K562 (cell line): ENCODE data around the gene DESI2. TPM values are rescaled to one million over a fixed set of nuclear protein-coding genes. Genes with fewer than 3 reads are reported as not detected.

Source experiments
- BHLHE40 ChIP-seq: IDR thresholded peaks from 2 replicates; pipeline ENCODE4 v1.6.1; 2011; ENCODE audit warnings: low read length, improper control_type of control experiment
- CBFA2T3 ChIP-seq: fragments of 450-650 bp; IDR thresholded peaks from 2 replicates; pipeline ENCODE4 v1.6.1; 2017
- CREB1 ChIP-seq, 2 experiments: sonication (generic) in 1 of 2; formaldehyde crosslinking in 1 of 2; IDR thresholded peaks; 2 replicates each; pipeline versions ENCODE4 v1.6.1 to v1.8.0; 2012 to 2022; ENCODE audit warnings: inconsistent platforms in 1 of 2, mild to moderate bottlenecking in 1 of 2, missing genetic modification reagents in 1 of 2, moderate library complexity in 1 of 2
- FOXJ2 ChIP-seq: fragments of 200-800 bp; sonication (Bioruptor generic); IDR thresholded peaks from 2 replicates; pipeline ENCODE4 v1.6.1; 2016; ENCODE audit warnings: missing genetic modification characterization, missing compliant biosample characterization
- TGIF2 ChIP-seq: sonication (generic); formaldehyde crosslinking; IDR thresholded peaks from 2 replicates; pipeline ENCODE4 v1.8.1; 2022; ENCODE audit warnings: mild to moderate bottlenecking, missing genetic modification reagents, moderate library complexity
- polyA plus RNA-seq, 8 experiments: library from polyadenylated mRNA; depleted of rRNA in 4 of 8; stranded (reverse) in 5 of 8; unstranded in 3 of 8; fragments of >200 nt; fragmentation: Nextera tagmentation in 2 of 8; fragmentation: Illumina TruSeq in 1 of 8; extraction: Ambion mirVana in 2 of 8; extraction: Trizol in 1 of 8; gene quantifications; 2 replicates each; pipeline versions ENCODE4 v1.2.1 to v1.2.3, GENCODE V29; 2011 to 2014; ENCODE audit warnings: inconsistent platforms in 1 of 8, missing spikeins in 1 of 8
- total RNA-seq, 7 experiments: library from RNA; depleted of rRNA in 6 of 7; stranded (reverse); fragments of >200 nt in 6 of 7; fragmentation: Illumina TruSeq in 2 of 7; extraction: Trizol in 2 of 7; gene quantifications; 2 replicates each; pipeline versions ENCODE4 v1.2.1 to v1.2.3, GENCODE V29; 2011 to 2021; ENCODE audit warnings: low replicate concordance in 1 of 7
- TF ChIP-seq, protein P1 (sequence below): fragments of 250-450 bp; sonication (Bioruptor Pico); IDR thresholded peaks from 2 replicates; pipeline ENCODE4 v1.6.1; 2021; ENCODE audit warnings: mild to moderate bottlenecking
- TF ChIP-seq, protein P2 (sequence below), 2 experiments: fragments of 450-650 bp in 1 of 2; sonication (generic) in 1 of 2; formaldehyde crosslinking in 1 of 2; IDR thresholded peaks in 1 of 2; conservative IDR thresholded peaks in 1 of 2; 2 replicates each; pipeline versions ENCODE4 v1.6.1 to v1.8.1; 2016 to 2023; ENCODE audit warnings: mild to moderate bottlenecking in 2 of 2, moderate library complexity in 2 of 2, inconsistent platforms in 1 of 2, missing genetic modification reagents in 1 of 2
- TF ChIP-seq, protein P3 (sequence below): sonication (generic); formaldehyde crosslinking; IDR thresholded peaks from 2 replicates; pipeline ENCODE4 v1.8.0; 2022; ENCODE audit warnings: mild to moderate bottlenecking, low read depth, missing genetic modification reagents
- TF ChIP-seq, protein P4 (sequence below), 2 experiments: IDR thresholded peaks; 2 replicates each; pipeline ENCODE4 v1.6.1; 2012; ENCODE audit warnings: improper control_type of control experiment in 2 of 2, low read depth in 2 of 2, low read length in 2 of 2, borderline replicate concordance in 1 of 2
- TF ChIP-seq, protein P5 (sequence below): sonication (generic); formaldehyde crosslinking; IDR thresholded peaks from 2 replicates; pipeline ENCODE4 v1.8.0; 2022; ENCODE audit warnings: missing genetic modification reagents, mild to moderate bottlenecking, borderline replicate concordance

DESI2 gene
- total and polyA plus RNA-seq, 9 of the 15 experiments (the other 6 are each of a cell fraction or from before 2014, with no cell fraction given) = 17.4 to 59.4 (median 38.4) TPM

DNA sequence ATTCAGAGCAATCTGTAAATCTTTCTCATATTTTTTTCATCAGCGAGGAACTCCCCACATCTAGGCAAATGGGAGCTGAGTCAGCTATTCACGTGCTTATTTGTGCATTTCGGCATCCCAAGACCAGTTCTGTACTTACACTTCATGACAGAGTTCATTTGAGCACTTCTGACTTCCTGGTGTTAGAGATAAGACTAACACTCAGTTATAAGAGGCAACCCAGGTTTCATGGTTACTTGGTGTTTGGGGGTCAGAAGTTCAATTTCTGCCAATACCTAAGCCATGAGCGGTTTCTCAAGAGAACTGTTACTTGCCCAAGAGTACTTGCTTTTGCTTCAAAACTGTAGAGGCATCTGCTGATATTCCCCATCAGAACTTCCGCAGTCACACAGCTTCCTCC lies 24.1 kb upstream of the DESI2 start (continued):
- TF ChIP-seq, protein P1, sequence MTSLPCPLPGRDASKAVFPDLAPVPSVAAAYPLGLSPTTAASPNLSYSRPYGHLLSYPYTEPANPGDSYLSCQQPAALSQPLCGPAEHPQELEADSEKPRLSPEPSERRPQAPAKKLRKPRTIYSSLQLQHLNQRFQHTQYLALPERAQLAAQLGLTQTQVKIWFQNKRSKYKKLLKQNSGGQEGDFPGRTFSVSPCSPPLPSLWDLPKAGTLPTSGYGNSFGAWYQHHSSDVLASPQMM (CRISPR knock-in tag) = no peak
- TF ChIP-seq TGIF2 (CRISPR knock-in tag) (no peak), CBFA2T3 (peak; percentile 49), CREB1 (IDR thresholded peaks at IDR 0.05) (no peak), CREB1 (CRISPR knock-in tag; IDR thresholded peaks at IDR 0.05) (no peak), FOXJ2 (tag) (no peak), BHLHE40 (peak; percentile 38; the same call in 1 of the 2 replicates)
- TF ChIP-seq, protein P2, sequence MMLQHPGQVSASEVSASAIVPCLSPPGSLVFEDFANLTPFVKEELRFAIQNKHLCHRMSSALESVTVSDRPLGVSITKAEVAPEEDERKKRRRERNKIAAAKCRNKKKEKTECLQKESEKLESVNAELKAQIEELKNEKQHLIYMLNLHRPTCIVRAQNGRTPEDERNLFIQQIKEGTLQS (IDR thresholded peaks at IDR 0.05) = peak; percentile 7; the same call in 1 of the 2 replicates
- TF ChIP-seq, protein P2 (CRISPR knock-in tag; conservative IDR thresholded peaks at IDR 0.05) = no peak
- TF ChIP-seq, protein P3, sequence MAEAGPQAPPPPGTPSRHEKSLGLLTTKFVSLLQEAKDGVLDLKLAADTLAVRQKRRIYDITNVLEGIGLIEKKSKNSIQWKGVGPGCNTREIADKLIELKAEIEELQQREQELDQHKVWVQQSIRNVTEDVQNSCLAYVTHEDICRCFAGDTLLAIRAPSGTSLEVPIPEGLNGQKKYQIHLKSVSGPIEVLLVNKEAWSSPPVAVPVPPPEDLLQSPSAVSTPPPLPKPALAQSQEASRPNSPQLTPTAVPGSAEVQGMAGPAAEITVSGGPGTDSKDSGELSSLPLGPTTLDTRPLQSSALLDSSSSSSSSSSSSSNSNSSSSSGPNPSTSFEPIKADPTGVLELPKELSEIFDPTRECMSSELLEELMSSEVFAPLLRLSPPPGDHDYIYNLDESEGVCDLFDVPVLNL = no peak
- TF ChIP-seq, protein P4, sequence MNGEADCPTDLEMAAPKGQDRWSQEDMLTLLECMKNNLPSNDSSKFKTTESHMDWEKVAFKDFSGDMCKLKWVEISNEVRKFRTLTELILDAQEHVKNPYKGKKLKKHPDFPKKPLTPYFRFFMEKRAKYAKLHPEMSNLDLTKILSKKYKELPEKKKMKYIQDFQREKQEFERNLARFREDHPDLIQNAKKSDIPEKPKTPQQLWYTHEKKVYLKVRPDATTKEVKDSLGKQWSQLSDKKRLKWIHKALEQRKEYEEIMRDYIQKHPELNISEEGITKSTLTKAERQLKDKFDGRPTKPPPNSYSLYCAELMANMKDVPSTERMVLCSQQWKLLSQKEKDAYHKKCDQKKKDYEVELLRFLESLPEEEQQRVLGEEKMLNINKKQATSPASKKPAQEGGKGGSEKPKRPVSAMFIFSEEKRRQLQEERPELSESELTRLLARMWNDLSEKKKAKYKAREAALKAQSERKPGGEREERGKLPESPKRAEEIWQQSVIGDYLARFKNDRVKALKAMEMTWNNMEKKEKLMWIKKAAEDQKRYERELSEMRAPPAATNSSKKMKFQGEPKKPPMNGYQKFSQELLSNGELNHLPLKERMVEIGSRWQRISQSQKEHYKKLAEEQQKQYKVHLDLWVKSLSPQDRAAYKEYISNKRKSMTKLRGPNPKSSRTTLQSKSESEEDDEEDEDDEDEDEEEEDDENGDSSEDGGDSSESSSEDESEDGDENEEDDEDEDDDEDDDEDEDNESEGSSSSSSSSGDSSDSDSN (IDR thresholded peaks at IDR 0.05; ENCODE audit: borderline replicate concordance in 1 of 2, low read depth in 2 of 2, low read length in 2 of 2) = no peak
- TF ChIP-seq, protein P5, sequence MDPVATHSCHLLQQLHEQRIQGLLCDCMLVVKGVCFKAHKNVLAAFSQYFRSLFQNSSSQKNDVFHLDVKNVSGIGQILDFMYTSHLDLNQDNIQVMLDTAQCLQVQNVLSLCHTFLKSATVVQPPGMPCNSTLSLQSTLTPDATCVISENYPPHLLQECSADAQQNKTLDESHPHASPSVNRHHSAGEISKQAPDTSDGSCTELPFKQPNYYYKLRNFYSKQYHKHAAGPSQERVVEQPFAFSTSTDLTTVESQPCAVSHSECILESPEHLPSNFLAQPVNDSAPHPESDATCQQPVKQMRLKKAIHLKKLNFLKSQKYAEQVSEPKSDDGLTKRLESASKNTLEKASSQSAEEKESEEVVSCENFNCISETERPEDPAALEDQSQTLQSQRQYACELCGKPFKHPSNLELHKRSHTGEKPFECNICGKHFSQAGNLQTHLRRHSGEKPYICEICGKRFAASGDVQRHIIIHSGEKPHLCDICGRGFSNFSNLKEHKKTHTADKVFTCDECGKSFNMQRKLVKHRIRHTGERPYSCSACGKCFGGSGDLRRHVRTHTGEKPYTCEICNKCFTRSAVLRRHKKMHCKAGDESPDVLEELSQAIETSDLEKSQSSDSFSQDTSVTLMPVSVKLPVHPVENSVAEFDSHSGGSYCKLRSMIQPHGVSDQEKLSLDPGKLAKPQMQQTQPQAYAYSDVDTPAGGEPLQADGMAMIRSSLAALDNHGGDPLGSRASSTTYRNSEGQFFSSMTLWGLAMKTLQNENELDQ = no peak
